B cell (primary cell): ENCODE data around the gene FCRL5. TPM values are rescaled to one million over a fixed set of nuclear protein-coding genes. Genes with fewer than 3 reads are reported as not detected.

Source experiments
- ATAC-seq: fragments of 200-7000 bp; cut with Tn5 transposase; one replicate; pipeline ENCODE4 v1.10.0; 2021; ENCODE audit warnings: low read depth, mild to moderate bottlenecking, moderate number of reproducible peaks, moderate library complexity
- CTCF ChIA-PET: fragments of 350-600 bp; sonication (Branson Sonifier 250); formaldehyde crosslinking; loops from one replicate; lab custom pipeline; 2021; ENCODE audit warnings: antibody characterized with exemption, inconsistent platforms; lab: Charles Lee
- POLR2A ChIA-PET: fragments of 350-600 bp; sonication (Branson Sonifier 250); formaldehyde crosslinking; loops from one replicate; lab custom pipeline; 2021; ENCODE audit warnings: antibody characterized with exemption; lab: Charles Lee
- DNase-seq: peaks from one replicate; pipeline ENCODE4 v3.0.0; 2013
- H2AFZ ChIP-seq: 2 replicates; pipeline ENCODE4 v1.6.1; 2012; ENCODE audit warnings: mild to moderate bottlenecking, low read depth, low read length; ENCODE audit not compliant: insufficient read depth, poor library complexity, severe bottlenecking
- H3K27ac ChIP-seq, 2 donors: 1 replicate in 1 of 2; 2 replicates in 1 of 2; pipeline ENCODE4 v1.5.1; 2012 to 2013; ENCODE audit warnings: low read length in 2 of 2, mild to moderate bottlenecking in 2 of 2, moderate library complexity in 1 of 2
- H3K27me3 ChIP-seq, 4 experiments: fragments of 200-600 bp in 1 of 4; sonication (generic) in 1 of 4; replicated peaks in 1 of 4; 1 replicate in 2 of 4; 2 replicates in 2 of 4; pipeline versions ENCODE4 v1.6.1 to v1.7.0; 2013 to 2016; ENCODE audit warnings: low read length in 3 of 4, mild to moderate bottlenecking in 2 of 4, mixed read lengths in 1 of 4, moderate library complexity in 1 of 4; ENCODE audit not compliant: insufficient read depth in 4 of 4, control insufficient read depth in 3 of 4; ENCODE audit errors: control extremely low read depth in 1 of 4
- H3K36me3 ChIP-seq, 2 experiments: replicated peaks in 1 of 2; 1 replicate in 1 of 2; 2 replicates in 1 of 2; pipeline versions ENCODE4 v1.6.1 to v1.7.1; 2013; ENCODE audit warnings: low read length in 1 of 2; ENCODE audit not compliant: insufficient read depth in 2 of 2, control insufficient read depth in 1 of 2; ENCODE audit errors: control extremely low read depth in 1 of 2, extremely low read depth in 1 of 2
- H3K4me1 ChIP-seq, 2 donors: fragments of 200-600 bp in 1 of 2; sonication (generic) in 1 of 2; 1 replicate in 1 of 2; 2 replicates in 1 of 2; pipeline versions ENCODE4 v1.5.1 to v1.6.1; 2013 to 2017; ENCODE audit warnings: low read length in 2 of 2; ENCODE audit not compliant: control insufficient read depth in 2 of 2, insufficient read depth in 2 of 2
- H3K4me2 ChIP-seq: replicated peaks from 2 replicates; pipeline ENCODE3; 2012; ENCODE audit warnings: mild to moderate bottlenecking, low read depth, low read length; ENCODE audit not compliant: poor library complexity, severe bottlenecking
- H3K4me3 ChIP-seq, 5 experiments: fragments of 200-600 bp in 1 of 5; sonication (generic) in 1 of 5; 1 replicate in 3 of 5; 2 replicates in 2 of 5; pipeline versions ENCODE4 v1.5.1 to v1.7.0; 2011 to 2016; ENCODE audit warnings: low read length in 4 of 5, mild to moderate bottlenecking in 4 of 5, low read depth in 2 of 5, control low read depth in 1 of 5, moderate library complexity in 1 of 5; ENCODE audit not compliant: insufficient read depth in 1 of 5; ENCODE audit errors: control extremely low read depth in 1 of 5, extremely low read depth in 1 of 5
- H3K79me2 ChIP-seq: fragments of 200-600 bp; sonication (generic); one replicate; pipeline ENCODE4 v1.6.0; 2016; ENCODE audit warnings: low read length; ENCODE audit not compliant: control insufficient read depth, insufficient read depth
- H3K9ac ChIP-seq: fragments of 200-600 bp; sonication (generic); 2 replicates; pipeline ENCODE4 v1.6.1; 2017; ENCODE audit warnings: mild to moderate bottlenecking, low read length, moderate library complexity
- H3K9me3 ChIP-seq, 3 donors: one replicate each; pipeline versions ENCODE4 v1.6.1 to v1.7.1; 2013; ENCODE audit warnings: low read length in 2 of 3; ENCODE audit not compliant: control insufficient read depth in 2 of 3, insufficient read depth in 1 of 3; ENCODE audit errors: control extremely low read depth in 1 of 3
- H4K20me1 ChIP-seq: 2 replicates; pipeline ENCODE4 v1.6.0; 2012; ENCODE audit warnings: mild to moderate bottlenecking, low read length; ENCODE audit not compliant: insufficient read depth, control insufficient read depth, poor library complexity, severe bottlenecking
- H3K27ac Mint-ChIP-seq: one replicate; pipeline ENCODE4 v1.8.0; 2021; ENCODE audit warnings: mixed read lengths
- H3K27me3 Mint-ChIP-seq: one replicate; pipeline ENCODE4 v1.8.0; 2021; ENCODE audit warnings: mixed read lengths
- H3K4me1 Mint-ChIP-seq: one replicate; pipeline ENCODE4 v1.8.0; 2021; ENCODE audit warnings: mixed read lengths
- H3K4me3 Mint-ChIP-seq: one replicate; pipeline ENCODE4 v1.8.0; 2021; ENCODE audit warnings: mixed read lengths
- H3K9me3 Mint-ChIP-seq: one replicate; pipeline ENCODE4 v1.8.0; 2022; ENCODE audit warnings: mixed read lengths; ENCODE audit not compliant: insufficient read depth
- EZH2 ChIP-seq: IDR thresholded peaks from 2 replicates; pipeline ENCODE4 v1.6.1; 2012; ENCODE audit warnings: borderline replicate concordance, low read depth, mild to moderate bottlenecking, moderate library complexity, low read length; ENCODE audit not compliant: insufficient read depth, poor library complexity, severe bottlenecking
- WGBS: methylation state at CpG from one replicate; pipeline ENCODE4 v1.1.5; 2013; ENCODE audit warnings: missing lambda C conversion rate; ENCODE audit not compliant: insufficient coverage; 5-methylcytosine and 5-hydroxymethylcytosine counted together
- intact Hi-C: fragments of 100-400 bp; cut with micrococcal nuclease; formaldehyde crosslinking; loops from one replicate; pipeline ENCODE4 v1.10.0; 2022
- polyA plus RNA-seq: library from polyadenylated mRNA; depleted of rRNA; stranded (reverse); fragments of >200 nt; gene quantifications from 2 replicates; pipeline ENCODE4 v1.2.3, GENCODE V29; 2012
- total RNA-seq, 2 donors: library from RNA; stranded (reverse); fragments of 120-200 nt in 1 of 2; gene quantifications; 1 replicate in 1 of 2; 2 replicates in 1 of 2; pipeline versions ENCODE4 v1.2.3 to v1.2.4, GENCODE V29; 2013 to 2022

The FCRL5 gene
- total and polyA plus RNA-seq, 2 donors (not counting 1 experiment from before 2014, with no cell fraction given): 34.0 to 108 TPM

GRCh38 chr1:157466011-157466410, 86.3 kb downstream of the FCRL5 start:
- H4K20me1 ChIP-seq: no peaks in the 10 kb centered on the region
- no peaks in the 10 kb centered on the region for H3K36me3 ChIP-seq
- peaks cover 0 to 9% (median 2%) of the 10 kb centered on the region in 4 experiments for H3K27me3 ChIP-seq
- H3K4me3 ChIP-seq: no peak overlapping the region
- WGBS: 68% methylated on average over 3 of the region's 5 CpGs
- no peaks in the 10 kb centered on the region for H3K9me3 Mint-ChIP-seq
- H3K4me1 ChIP-seq: no peaks in the 10 kb centered on the region
- no peak overlapping the region for H3K4me2 ChIP-seq
- ChIA-PET POLR2A (no interaction called here), CTCF (no interaction called here)
- ATAC-seq (no peak), DNase-seq (no peak)
- no peaks in the 10 kb centered on the region for H3K9me3 ChIP-seq
- H3K27ac ChIP-seq: no peak overlapping the region
- H3K27me3 Mint-ChIP-seq: peaks cover 15% of the 10 kb centered on the region
- H3K4me3 Mint-ChIP-seq: no peak overlapping the region
- no peaks in the 10 kb centered on the region for H3K79me2 ChIP-seq
- H3K4me1 Mint-ChIP-seq: no peaks in the 10 kb centered on the region
- no peak overlapping the region for H3K9ac ChIP-seq
- H3K27ac Mint-ChIP-seq: no peak overlapping the region
- no peak overlapping the region for H2AFZ ChIP-seq
- TF ChIP-seq EZH2: no peak
- intact Hi-C loops: no loop called here

Other genes with a start within 250 kb of the FCRL5 start
- gene FCRL4, start 45.6 kb upstream of the FCRL5 start, total RNA-seq: 0.30 and 0.68 TPM in 2 replicates
- 0.03 and 0.09 TPM in 2 replicates for gene FCRL4, start 45.6 kb upstream of the FCRL5 start, polyA plus RNA-seq
- gene FCRL3, start 148.3 kb upstream of the FCRL5 start, total RNA-seq: 108 and 115 TPM in 2 replicates
- 220 and 248 TPM in 2 replicates for gene FCRL3, start 148.3 kb upstream of the FCRL5 start, polyA plus RNA-seq
- 78.3 and 81.0 TPM in 2 replicates for gene FCRL2, start 224.6 kb upstream of the FCRL5 start, total RNA-seq
- 184 and 254 TPM in 2 replicates for gene FCRL2, start 224.6 kb upstream of the FCRL5 start, polyA plus RNA-seq